Neural progenitor cell (in vitro differentiated cells): Measurements from ENCODE around the gene FADS1. TPM values are rescaled to one million over a fixed set of nuclear protein-coding genes. Genes with fewer than 3 reads are reported as not detected.

Experiments
- DNase-seq: peaks from one replicate; pipeline ENCODE4 v3.0.0-alpha.2; 2016; ENCODE audit warnings: low spot score
- H2AFZ ChIP-seq: fragments of 200-600 bp; sonication (generic); replicated peaks from 2 replicates; pipeline ENCODE4 v1.6.1; 2016; ENCODE audit warnings: antibody characterized with exemption
- H3F3A ChIP-seq: fragments of 200-600 bp; sonication (generic); 2 replicates; pipeline ENCODE4 v1.6.1; 2016; ENCODE audit warnings: antibody characterized with exemption, low read depth
- H3K27ac ChIP-seq: fragments of 200-600 bp; sonication (generic); 2 replicates; pipeline ENCODE4 v1.5.1; 2016; ENCODE audit warnings: mild to moderate bottlenecking
- H3K27me3 ChIP-seq: fragments of 200-600 bp; sonication (generic); 2 replicates; pipeline ENCODE4 v1.6.1; 2016; ENCODE audit warnings: mild to moderate bottlenecking, moderate library complexity
- H3K36me3 ChIP-seq: fragments of 200-600 bp; sonication (generic); 2 replicates; pipeline ENCODE4 v1.5.1; 2016
- H3K4me1 ChIP-seq: fragments of 200-600 bp; sonication (generic); 2 replicates; pipeline ENCODE4 v1.6.1; 2016; ENCODE audit warnings: mixed run types
- H3K4me2 ChIP-seq: fragments of 200-600 bp; sonication (generic); 2 replicates; pipeline ENCODE4 v1.6.1; 2016
- H3K4me3 ChIP-seq: fragments of 200-600 bp; sonication (generic); 2 replicates; pipeline ENCODE4 v1.5.1; 2016
- H3K79me2 ChIP-seq: fragments of 200-600 bp; sonication (generic); 2 replicates; pipeline ENCODE4 v1.6.1; 2016; ENCODE audit warnings: low read depth
- H3K9ac ChIP-seq: fragments of 200-600 bp; sonication (generic); 2 replicates; pipeline ENCODE4 v1.6.1; 2016
- H3K9me3 ChIP-seq: fragments of 200-600 bp; sonication (generic); 2 replicates; pipeline ENCODE4 v1.5.1; 2016; ENCODE audit warnings: low read depth
- H4K20me1 ChIP-seq: fragments of 200-600 bp; sonication (generic); 2 replicates; pipeline ENCODE4 v1.6.1; 2016; ENCODE audit warnings: low read depth
- H3K27ac Mint-ChIP-seq: 3 replicates; pipeline ENCODE4 v1.8.0; 2021; ENCODE audit warnings: mixed read lengths
- H3K27me3 Mint-ChIP-seq: 2 replicates; pipeline ENCODE4 v1.8.0; 2022; ENCODE audit warnings: low read depth, mild to moderate bottlenecking, inconsistent platforms, moderate library complexity, mixed read lengths; ENCODE audit not compliant: insufficient read depth
- H3K36me3 Mint-ChIP-seq: 3 replicates; pipeline ENCODE4 v1.8.0; 2021; ENCODE audit warnings: mixed read lengths
- H3K4me1 Mint-ChIP-seq: 3 replicates; pipeline ENCODE4 v1.8.0; 2021; ENCODE audit warnings: mixed read lengths
- H3K4me3 Mint-ChIP-seq: 3 replicates; pipeline ENCODE4 v1.8.0; 2021; ENCODE audit warnings: mild to moderate bottlenecking, moderate library complexity, mixed read lengths
- H3K9me3 Mint-ChIP-seq: 3 replicates; pipeline ENCODE4 v1.8.0; 2020; ENCODE audit warnings: mixed read lengths
- CTCF ChIP-seq: fragments of 200-600 bp; sonication (generic); IDR thresholded peaks from 2 replicates; pipeline ENCODE4 v1.5.1; 2017; ENCODE audit warnings: antibody characterized with exemption, mild to moderate bottlenecking
- EZH2 ChIP-seq: fragments of 200-600 bp; sonication (generic); IDR thresholded peaks from 2 replicates; pipeline ENCODE4 v1.6.1; 2017; ENCODE audit warnings: antibody characterized with exemption, mild to moderate bottlenecking, moderate library complexity
- EZH2phosphoT487 ChIP-seq: fragments of 200-600 bp; sonication (generic); IDR thresholded peaks from 2 replicates; pipeline ENCODE4 v1.6.1; 2017; ENCODE audit warnings: antibody characterized with exemption
- total RNA-seq: library from RNA; depleted of rRNA; stranded (reverse); fragments of >200 nt; gene quantifications from 2 replicates; pipeline ENCODE4 v1.2.3, GENCODE V29; 2015; ENCODE audit warnings: low replicate concordance

The FADS1 gene
- total RNA-seq, 1 donor from 2014 or later = 163 TPM

- peaks cover 34% of the 10 kb centered on the region for H4K20me1 ChIP-seq
- H3K79me2 ChIP-seq = peaks cover 53% of the 10 kb centered on the region
- TF ChIP-seq CTCF = no peak
- TF ChIP-seq EZH2phosphoT487 = no peak
- TF ChIP-seq EZH2 = no peak
- no peaks in the 10 kb centered on the region for H3K4me1 ChIP-seq
- H3K4me3 ChIP-seq = no peak overlapping the region
- no peak overlapping the region for H2AFZ ChIP-seq
- H3K9ac ChIP-seq = no peak overlapping the region
- Mint-ChIP-seq H3K4me3 (no peak overlapping the region), H3K36me3 (peaks cover 52% of the 10 kb centered on the region), H3K9me3 (no peaks in the 10 kb centered on the region), H3K4me1 (no peaks in the 10 kb centered on the region), H3K27ac (no peak overlapping the region), H3K27me3 (peaks cover 4% of the 10 kb centered on the region)
- H3K27me3 ChIP-seq = no peaks in the 10 kb centered on the region
- peak overlapping the region; percentile 67 for H3K27ac ChIP-seq
- peaks cover 25% of the 10 kb centered on the region for H3F3A ChIP-seq
- DNase-seq = no peak
- no peaks in the 10 kb centered on the region for H3K9me3 ChIP-seq
- H3K36me3 ChIP-seq = peaks cover 24% of the 10 kb centered on the region
- no peak overlapping the region for H3K4me2 ChIP-seq
These were observed 28.2 kb upstream of the FADS1 start for GRCh38 chr11:61844909-61845565.

GRCh38 chr11:61842528-61842820 is 25.7 kb upstream of the FADS1 start:
- Histone ChIP-seq H3K9ac (no peak overlapping the region), H3K36me3 (peaks cover 19% of the 10 kb centered on the region), H3F3A (peaks cover 17% of the 10 kb centered on the region), H3K4me3 (no peak overlapping the region), H3K79me2 (peaks cover 56% of the 10 kb centered on the region), H3K4me1 (no peaks in the 10 kb centered on the region), H4K20me1 (peaks cover 48% of the 10 kb centered on the region), H2AFZ (no peak overlapping the region), H3K9me3 (no peaks in the 10 kb centered on the region), H3K27ac (no peak overlapping the region), H3K27me3 (no peaks in the 10 kb centered on the region), H3K4me2 (no peak overlapping the region)
- Mint-ChIP-seq H3K4me1 (no peaks in the 10 kb centered on the region), H3K27ac (no peak overlapping the region), H3K4me3 (no peak overlapping the region), H3K9me3 (no peaks in the 10 kb centered on the region), H3K27me3 (peaks cover 4% of the 10 kb centered on the region), H3K36me3 (peaks cover 51% of the 10 kb centered on the region)
- TF ChIP-seq EZH2 (no peak), CTCF (no peak), EZH2phosphoT487 (no peak)
- no peak for DNase-seq

- no peak overlapping the region for H3K4me3 Mint-ChIP-seq
- H3K9me3 Mint-ChIP-seq = no peaks in the 10 kb centered on the region
These were observed 25.1 kb upstream of the FADS1 start for GRCh38 chr11:61841636-61842527.

More at GRCh38 chr11:61841636-61842527, 25.1 kb upstream of the FADS1 start:
- Histone ChIP-seq H3K9ac (no peak overlapping the region), H3F3A (peaks cover 15% of the 10 kb centered on the region), H3K9me3 (no peaks in the 10 kb centered on the region), H3K36me3 (peaks cover 19% of the 10 kb centered on the region), H2AFZ (no peak overlapping the region), H3K4me1 (no peaks in the 10 kb centered on the region), H3K4me3 (no peak overlapping the region), H3K4me2 (no peak overlapping the region), H4K20me1 (peaks cover 52% of the 10 kb centered on the region), H3K79me2 (peaks cover 59% of the 10 kb centered on the region), H3K27ac (no peak overlapping the region), H3K27me3 (no peaks in the 10 kb centered on the region)
- H3K4me1 Mint-ChIP-seq = no peaks in the 10 kb centered on the region
- no peak for TF ChIP-seq CTCF
- H3K27me3 Mint-ChIP-seq = peaks cover 4% of the 10 kb centered on the region
- peaks cover 47% of the 10 kb centered on the region for H3K36me3 Mint-ChIP-seq
- H3K27ac Mint-ChIP-seq = no peak overlapping the region
- DNase-seq = no peak
